Breast epithelium (tissue), 3 donors: Measurements from ENCODE around the gene CCDC77.
"Not testable (repeated sequence)": the region's sequence is repeated elsewhere in the genome, so short reads cannot be mapped to it uniquely, and the experiment has no call there.

Experiments used
- POLR2A ChIP-seq: fragments of 450-650 bp; IDR thresholded peaks from one replicate; pipeline ENCODE4 v1.6.1; 2016; ENCODE audit warnings: antibody characterized with exemption, mild to moderate bottlenecking, moderate library complexity
- TF ChIP-seq, protein P1 (sequence below), 3 donors: fragments of 450-650 bp; IDR thresholded peaks; one replicate each; pipeline ENCODE4 v1.5.1; 2016 to 2017; ENCODE audit warnings: antibody characterized with exemption in 3 of 3, mild to moderate bottlenecking in 3 of 3, moderate library complexity in 3 of 3

DNA sequence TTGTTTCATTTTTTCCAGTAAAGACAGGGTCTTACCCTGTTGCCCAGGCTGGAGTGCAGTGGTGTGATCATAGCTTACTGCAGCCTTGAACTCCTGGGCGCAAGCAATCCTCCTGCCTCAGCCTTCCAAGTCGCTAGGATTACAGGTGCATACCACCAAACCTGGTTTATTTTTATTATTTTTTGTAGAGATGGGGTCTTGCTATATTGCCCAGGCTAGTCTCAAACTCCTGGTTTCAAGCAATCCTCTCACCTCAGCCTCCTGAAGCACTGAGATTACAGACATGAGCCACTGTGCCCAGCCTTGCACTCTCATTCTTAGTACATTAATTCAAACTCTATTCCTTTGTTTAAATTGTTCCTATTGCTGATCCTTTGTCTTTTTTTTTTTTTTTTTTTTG lies 34.3 kb downstream of the CCDC77 start:
- TF ChIP-seq, protein P1, sequence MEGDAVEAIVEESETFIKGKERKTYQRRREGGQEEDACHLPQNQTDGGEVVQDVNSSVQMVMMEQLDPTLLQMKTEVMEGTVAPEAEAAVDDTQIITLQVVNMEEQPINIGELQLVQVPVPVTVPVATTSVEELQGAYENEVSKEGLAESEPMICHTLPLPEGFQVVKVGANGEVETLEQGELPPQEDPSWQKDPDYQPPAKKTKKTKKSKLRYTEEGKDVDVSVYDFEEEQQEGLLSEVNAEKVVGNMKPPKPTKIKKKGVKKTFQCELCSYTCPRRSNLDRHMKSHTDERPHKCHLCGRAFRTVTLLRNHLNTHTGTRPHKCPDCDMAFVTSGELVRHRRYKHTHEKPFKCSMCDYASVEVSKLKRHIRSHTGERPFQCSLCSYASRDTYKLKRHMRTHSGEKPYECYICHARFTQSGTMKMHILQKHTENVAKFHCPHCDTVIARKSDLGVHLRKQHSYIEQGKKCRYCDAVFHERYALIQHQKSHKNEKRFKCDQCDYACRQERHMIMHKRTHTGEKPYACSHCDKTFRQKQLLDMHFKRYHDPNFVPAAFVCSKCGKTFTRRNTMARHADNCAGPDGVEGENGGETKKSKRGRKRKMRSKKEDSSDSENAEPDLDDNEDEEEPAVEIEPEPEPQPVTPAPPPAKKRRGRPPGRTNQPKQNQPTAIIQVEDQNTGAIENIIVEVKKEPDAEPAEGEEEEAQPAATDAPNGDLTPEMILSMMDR (IDR thresholded peaks at IDR 0.05): not testable (repeated sequence)
- not testable (repeated sequence) for TF ChIP-seq POLR2A
